ENCODE results near the gene SLC22A4.
A peak's percentile ranks its signal among the peaks of the same experiment; 100 is the strongest.

The SLC22A4 gene

GRCh38 chr5:132294728-132295504, 722 bp downstream of the SLC22A4 start:
- Histone ChIP-seq H2BK5ac (ENCODE audit: low read depth, low read length, poor library complexity) (no peak overlapping the region), H3K9me3 (ENCODE audit: insufficient read depth, low read depth, low read length) (no peaks in the 10 kb centered on the region), H3K79me1 (ENCODE audit: low read length) (peaks cover 16% of the 10 kb centered on the region), H3K4ac (ENCODE audit: low read depth, low read length) (no peak overlapping the region), H3K36me3 (ENCODE audit: control insufficient read depth in 1 of 2, insufficient read depth in 2 of 2, low read length in 2 of 2) (no peaks in the 10 kb centered on the region), H2BK12ac (ENCODE audit: low read length) (no peak overlapping the region), H2AFZ (ENCODE audit: insufficient read depth, low read length, poor library complexity) (peak overlapping the region; percentile 30), H2BK120ac (ENCODE audit: insufficient read depth, low read length, poor library complexity) (no peak overlapping the region), H3K14ac (ENCODE audit: low read length) (peak overlapping the region; percentile 22), H4K91ac (ENCODE audit: low read depth, low read length) (peak overlapping the region; percentile 3), H3K4me2 (ENCODE audit: low read length) (peak overlapping the region; percentile 100), H4K12ac (ENCODE audit: low read depth, low read length) (no peak overlapping the region), H3K18ac (ENCODE audit: low read length) (no peak overlapping the region), H3K9ac (ENCODE audit: low read length) (no peak overlapping the region), H3K4me3 (ENCODE audit: low read depth, low read length) (peak overlapping the region; percentile 68), H4K8ac (ENCODE audit: low read depth, low read length) (no peak overlapping the region), H3K4me1 (ENCODE audit: control insufficient read depth in 1 of 2, insufficient read depth in 2 of 2, low read length in 2 of 2) (peaks cover 11 to 15% of the 10 kb centered on the region in 2 experiments), H3K27ac (ENCODE audit: low read depth, low read length) (no peak overlapping the region), H3K79me2 (ENCODE audit: control insufficient read depth, insufficient read depth, low read length, poor library complexity) (peaks cover 7% of the 10 kb centered on the region), H3K27me3 (ENCODE audit: insufficient read depth, low read length) (no peaks in the 10 kb centered on the region), H3K23ac (ENCODE audit: low read length) (no peak overlapping the region), H2AK5ac (ENCODE audit: low read length) (no peak overlapping the region)
- WGBS (ENCODE audit: extremely low coverage, insufficient coverage, insufficient read length) = no CpG with 5 or more reads among the region's 50 CpGs
- peak; percentile 96 to 98 for DNase-seq

- H2AFZ ChIP-seq (ENCODE audit: insufficient read depth, low read length, poor library complexity) = no peak overlapping the region
- H2BK120ac ChIP-seq (ENCODE audit: insufficient read depth, low read length, poor library complexity) = no peak overlapping the region
- H3K9me3 ChIP-seq (ENCODE audit: insufficient read depth, low read depth, low read length) = no peaks in the 10 kb centered on the region
- H3K27me3 ChIP-seq (ENCODE audit: insufficient read depth, low read length) = no peaks in the 10 kb centered on the region
- H3K23ac ChIP-seq (ENCODE audit: low read length) = no peak overlapping the region
- H4K12ac ChIP-seq (ENCODE audit: low read depth, low read length) = no peak overlapping the region
- no peak overlapping the region for H4K91ac ChIP-seq (ENCODE audit: low read depth, low read length)
- H3K4me2 ChIP-seq (ENCODE audit: low read length) = peak overlapping the region; percentile 100
- no peak overlapping the region for H3K18ac ChIP-seq (ENCODE audit: low read length)
- H3K14ac ChIP-seq (ENCODE audit: low read length) = no peak overlapping the region
- DNase-seq = peak; percentile 30 to 46
- peaks cover 7% of the 10 kb centered on the region for H3K79me2 ChIP-seq (ENCODE audit: control insufficient read depth, insufficient read depth, low read length, poor library complexity)
- H2AK5ac ChIP-seq (ENCODE audit: low read length) = no peak overlapping the region
- H3K79me1 ChIP-seq (ENCODE audit: low read length) = peaks cover 16% of the 10 kb centered on the region
- no peak overlapping the region for H3K27ac ChIP-seq (ENCODE audit: low read depth, low read length)
- H2BK5ac ChIP-seq (ENCODE audit: low read depth, low read length, poor library complexity) = no peak overlapping the region
- H2BK12ac ChIP-seq (ENCODE audit: low read length) = no peak overlapping the region
- H3K36me3 ChIP-seq (ENCODE audit: control insufficient read depth in 1 of 2, insufficient read depth in 2 of 2, low read length in 2 of 2) = no peaks in the 10 kb centered on the region
- peaks cover 12 to 17% of the 10 kb centered on the region in 2 experiments for H3K4me1 ChIP-seq (ENCODE audit: control insufficient read depth in 1 of 2, insufficient read depth in 2 of 2, low read length in 2 of 2)
- no peak overlapping the region for H3K9ac ChIP-seq (ENCODE audit: low read length)
- no peak overlapping the region for H4K8ac ChIP-seq (ENCODE audit: low read depth, low read length)
- no CpG with 5 or more reads among the region's 8 CpGs for whole genome bisulfite sequencing (ENCODE audit: extremely low coverage, insufficient coverage, insufficient read length)
- H3K4ac ChIP-seq (ENCODE audit: low read depth, low read length) = no peak overlapping the region
- no peak overlapping the region for H3K4me3 ChIP-seq (ENCODE audit: low read depth, low read length)
Observed at GRCh38 chr5:132295505-132296411, 1.6 kb downstream of the SLC22A4 start.

GRCh38 chr5:132296412-132297016, 2.3 kb downstream of the SLC22A4 start:
- DNase-seq = no peak
- no peak overlapping the region for H3K27ac ChIP-seq (ENCODE audit: low read depth, low read length)
- H3K4me3 ChIP-seq (ENCODE audit: low read depth, low read length) = no peak overlapping the region
- H2BK5ac ChIP-seq (ENCODE audit: low read depth, low read length, poor library complexity) = no peak overlapping the region
- no peak overlapping the region for H3K4ac ChIP-seq (ENCODE audit: low read depth, low read length)
- no peak overlapping the region for H4K12ac ChIP-seq (ENCODE audit: low read depth, low read length)
- no peak overlapping the region for H4K91ac ChIP-seq (ENCODE audit: low read depth, low read length)
- H3K79me2 ChIP-seq (ENCODE audit: control insufficient read depth, insufficient read depth, low read length, poor library complexity) = peaks cover 7% of the 10 kb centered on the region
- H3K79me1 ChIP-seq (ENCODE audit: low read length) = peaks cover 16% of the 10 kb centered on the region
- no peak overlapping the region for H3K23ac ChIP-seq (ENCODE audit: low read length)
- no CpG with 5 or more reads among the region's 8 CpGs for WGBS (ENCODE audit: extremely low coverage, insufficient coverage, insufficient read length)
- H3K36me3 ChIP-seq (ENCODE audit: control insufficient read depth in 1 of 2, insufficient read depth in 2 of 2, low read length in 2 of 2) = no peaks in the 10 kb centered on the region
- no peak overlapping the region for H2BK120ac ChIP-seq (ENCODE audit: insufficient read depth, low read length, poor library complexity)
- no peak overlapping the region for H4K8ac ChIP-seq (ENCODE audit: low read depth, low read length)
- no peak overlapping the region for H3K18ac ChIP-seq (ENCODE audit: low read length)
- H3K14ac ChIP-seq (ENCODE audit: low read length) = no peak overlapping the region
- no peak overlapping the region for H3K9ac ChIP-seq (ENCODE audit: low read length)
- peak overlapping the region; percentile 27 for H2BK12ac ChIP-seq (ENCODE audit: low read length)
- no peaks in the 10 kb centered on the region for H3K27me3 ChIP-seq (ENCODE audit: insufficient read depth, low read length)
- H2AK5ac ChIP-seq (ENCODE audit: low read length) = no peak overlapping the region
- peaks cover 16 to 24% of the 10 kb centered on the region in 2 experiments for H3K4me1 ChIP-seq (ENCODE audit: control insufficient read depth in 1 of 2, insufficient read depth in 2 of 2, low read length in 2 of 2)
- H2AFZ ChIP-seq (ENCODE audit: insufficient read depth, low read length, poor library complexity) = peak overlapping the region; percentile 10
- no peaks in the 10 kb centered on the region for H3K9me3 ChIP-seq (ENCODE audit: insufficient read depth, low read depth, low read length)
- H3K4me2 ChIP-seq (ENCODE audit: low read length) = no peak overlapping the region

- no peak overlapping the region for H2AFZ ChIP-seq (ENCODE audit: insufficient read depth, low read length, poor library complexity)
- peaks cover 7% of the 10 kb centered on the region for H3K79me2 ChIP-seq (ENCODE audit: control insufficient read depth, insufficient read depth, low read length, poor library complexity)
- no peaks in the 10 kb centered on the region for H3K9me3 ChIP-seq (ENCODE audit: insufficient read depth, low read depth, low read length)
- H3K27me3 ChIP-seq (ENCODE audit: insufficient read depth, low read length) = no peaks in the 10 kb centered on the region
- H3K9ac ChIP-seq (ENCODE audit: low read length) = no peak overlapping the region
- H3K4ac ChIP-seq (ENCODE audit: low read depth, low read length) = no peak overlapping the region
- WGBS (ENCODE audit: extremely low coverage, insufficient coverage, insufficient read length) = no CpG with 5 or more reads among the region's 4 CpGs
- H3K14ac ChIP-seq (ENCODE audit: low read length) = no peak overlapping the region
- peaks cover 16% of the 10 kb centered on the region for H3K79me1 ChIP-seq (ENCODE audit: low read length)
- no peak overlapping the region for H3K27ac ChIP-seq (ENCODE audit: low read depth, low read length)
- no peak overlapping the region for H2BK12ac ChIP-seq (ENCODE audit: low read length)
- no peak overlapping the region for H2AK5ac ChIP-seq (ENCODE audit: low read length)
- H2BK5ac ChIP-seq (ENCODE audit: low read depth, low read length, poor library complexity) = no peak overlapping the region
- H3K36me3 ChIP-seq (ENCODE audit: control insufficient read depth in 1 of 2, insufficient read depth in 2 of 2, low read length in 2 of 2) = no peaks in the 10 kb centered on the region
- no peak overlapping the region for H3K23ac ChIP-seq (ENCODE audit: low read length)
- H3K18ac ChIP-seq (ENCODE audit: low read length) = no peak overlapping the region
- peaks cover 17 to 26% of the 10 kb centered on the region in 2 experiments for H3K4me1 ChIP-seq (ENCODE audit: control insufficient read depth in 1 of 2, insufficient read depth in 2 of 2, low read length in 2 of 2)
- no peak overlapping the region for H2BK120ac ChIP-seq (ENCODE audit: insufficient read depth, low read length, poor library complexity)
- H4K12ac ChIP-seq (ENCODE audit: low read depth, low read length) = no peak overlapping the region
- no peak for DNase-seq
- H4K8ac ChIP-seq (ENCODE audit: low read depth, low read length) = no peak overlapping the region
- H4K91ac ChIP-seq (ENCODE audit: low read depth, low read length) = no peak overlapping the region
- H3K4me2 ChIP-seq (ENCODE audit: low read length) = no peak overlapping the region
- H3K4me3 ChIP-seq (ENCODE audit: low read depth, low read length) = no peak overlapping the region
Observed at GRCh38 chr5:132297211-132297940, 3.2 kb downstream of the SLC22A4 start.
